Neural cell (in vitro differentiated cells): ENCODE measurements around the gene STK38L.

Experiments
- CTCF ChIP-seq: fragments of 450-650 bp; IDR thresholded peaks from 2 replicates; pipeline ENCODE4 v1.5.1; 2014; ENCODE audit warnings: antibody characterized with exemption, mild to moderate bottlenecking, moderate library complexity; ENCODE audit not compliant: poor library complexity, severe bottlenecking
- POLR2AphosphoS5 ChIP-seq: IDR thresholded peaks from 2 replicates; pipeline ENCODE4 v1.6.1; 2012
- RAD21 ChIP-seq: fragments of 450-650 bp; conservative IDR thresholded peaks from 2 replicates; pipeline ENCODE4 v1.6.1; 2014; ENCODE audit warnings: antibody characterized with exemption, mild to moderate bottlenecking, moderate library complexity

- TF ChIP-seq RAD21 (no peak), POLR2AphosphoS5 (no peak), CTCF (no peak)
Observed at GRCh38 chr12:27361372-27361771, 117.3 kb downstream of the STK38L start.
